ENCODE data around the gene ERBIN. TPM values are rescaled to one million over a fixed set of nuclear protein-coding genes. Genes with fewer than 3 reads are reported as not detected.
"Not testable (repeated sequence)": the region's sequence is repeated elsewhere in the genome, so short reads cannot be mapped to it uniquely, and the experiment has no call there.

Gene ERBIN
- polyA plus RNA-seq, 1 of the 3 experiments (the other 2 are of a cell fraction) = 10.3 TPM

DNA sequence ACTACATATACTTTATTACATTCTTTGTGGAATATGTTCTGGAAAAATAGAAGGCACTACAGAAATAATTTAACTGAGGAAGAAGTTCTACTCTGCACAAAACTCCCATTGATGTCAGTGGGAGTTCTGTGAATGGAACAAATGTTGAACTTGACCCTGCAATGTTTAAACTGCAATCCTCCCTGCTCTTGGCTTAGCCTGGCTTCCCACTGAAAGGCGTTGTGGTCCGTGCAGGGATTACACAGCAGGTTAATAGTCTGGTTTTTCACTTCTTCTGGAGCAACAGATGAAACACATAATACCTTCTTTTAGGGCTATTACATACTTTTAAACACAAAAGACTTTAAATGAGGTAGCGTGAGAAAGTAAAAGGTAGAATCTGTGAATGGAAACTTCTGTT lies 12.9 kb upstream of the ERBIN start (continued):
- TF ChIP-seq, protein P1, sequence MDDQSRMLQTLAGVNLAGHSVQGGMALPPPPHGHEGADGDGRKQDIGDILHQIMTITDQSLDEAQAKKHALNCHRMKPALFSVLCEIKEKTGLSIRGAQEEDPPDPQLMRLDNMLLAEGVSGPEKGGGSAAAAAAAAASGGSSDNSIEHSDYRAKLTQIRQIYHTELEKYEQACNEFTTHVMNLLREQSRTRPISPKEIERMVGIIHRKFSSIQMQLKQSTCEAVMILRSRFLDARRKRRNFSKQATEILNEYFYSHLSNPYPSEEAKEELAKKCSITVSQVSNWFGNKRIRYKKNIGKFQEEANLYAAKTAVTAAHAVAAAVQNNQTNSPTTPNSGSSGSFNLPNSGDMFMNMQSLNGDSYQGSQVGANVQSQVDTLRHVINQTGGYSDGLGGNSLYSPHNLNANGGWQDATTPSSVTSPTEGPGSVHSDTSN (IDR thresholded peaks at IDR 0.05) = no peak

DNA sequence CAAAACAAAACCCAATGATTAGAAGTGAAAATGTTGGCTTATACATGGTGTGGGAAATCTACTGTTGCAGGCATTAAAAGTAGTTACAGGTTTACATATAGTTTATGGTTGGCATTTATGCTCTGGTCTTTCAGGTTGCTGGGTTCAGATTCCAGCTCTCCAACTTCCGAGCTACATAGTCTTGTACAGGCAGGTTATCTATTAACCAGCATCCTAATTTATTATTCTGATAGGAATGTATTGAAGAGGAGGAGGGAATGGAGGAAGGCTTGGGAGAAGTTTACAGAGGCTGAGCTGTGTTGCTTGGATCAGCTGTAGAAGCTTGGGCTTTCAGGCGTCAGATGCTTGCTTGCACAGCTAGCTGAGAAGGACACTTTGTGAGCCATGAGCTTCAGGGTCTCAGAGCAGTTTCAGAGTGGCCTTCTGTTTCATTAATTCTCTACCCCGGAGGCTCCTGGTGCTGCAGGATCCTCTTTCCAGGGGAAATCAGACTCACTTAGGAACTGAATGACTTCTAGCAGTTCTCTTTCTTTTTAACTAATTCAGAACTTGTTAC lies 11.7 kb upstream of the ERBIN start:
- H4K20me1 ChIP-seq (ENCODE audit: insufficient read depth) = no peaks in the 10 kb centered on the region
- no peaks in the 10 kb centered on the region for H3F3A ChIP-seq (replicated peaks; ENCODE audit: insufficient read depth)
- no peak overlapping the region for H3K4me3 ChIP-seq (ENCODE audit: low read depth in 2 of 2, low read length in 1 of 2)
- H3K9ac ChIP-seq = no peak overlapping the region
- H3K4me2 ChIP-seq = no peak overlapping the region
- H3K9me2 ChIP-seq = no peaks in the 10 kb centered on the region
- H2AFZ ChIP-seq (ENCODE audit: low read depth) = no peak overlapping the region
- no peak for DNase-seq
- H3K27ac ChIP-seq (ENCODE audit: low read depth in 2 of 2, low read length in 1 of 2) = no peak overlapping the region
- no peak for TF ChIP-seq RXRA (IDR thresholded peaks at IDR 0.05; ENCODE audit: borderline replicate concordance, low read depth)
- no peak for TF ChIP-seq IRF3 (IDR thresholded peaks at IDR 0.05; ENCODE audit: low read depth, low read length)
- no peak for TF ChIP-seq YY1 (IDR thresholded peaks at IDR 0.05; ENCODE audit: low read depth)
- TF ChIP-seq EZH2phosphoT487 (IDR thresholded peaks at IDR 0.05; ENCODE audit: borderline replicate concordance, low read depth) = no peak
- TF ChIP-seq TAF1 (IDR thresholded peaks at IDR 0.05; ENCODE audit: borderline replicate concordance, low read depth, low read length) = no peak
- no peak for TF ChIP-seq EP300 (IDR thresholded peaks at IDR 0.05; ENCODE audit: borderline replicate concordance in 1 of 2, low read depth in 1 of 2, low read length in 1 of 2)
- TF ChIP-seq FOXJ3 (CRISPR knock-in tag; IDR thresholded peaks at IDR 0.05) = no peak
- TF ChIP-seq RFX5 (IDR thresholded peaks at IDR 0.05; ENCODE audit: low read length) = no peak
- no peak for TF ChIP-seq RAD21 (IDR thresholded peaks at IDR 0.05; ENCODE audit: low read length)
- no peak for TF ChIP-seq NFIC (IDR thresholded peaks at IDR 0.05; ENCODE audit: borderline replicate concordance)
- no peak for TF ChIP-seq TCF12 (IDR thresholded peaks at IDR 0.05)
- TF ChIP-seq GATA2 (CRISPR knock-in tag; IDR thresholded peaks at IDR 0.05) = no peak
- TF ChIP-seq, protein P1 (IDR thresholded peaks at IDR 0.05) = no peak
- no peak for TF ChIP-seq MEF2A (IDR thresholded peaks at IDR 0.05; ENCODE audit: borderline replicate concordance, low read depth)
- TF ChIP-seq GABPA (IDR thresholded peaks at IDR 0.05; ENCODE audit: low read depth) = no peak
- TF ChIP-seq CHD2 (IDR thresholded peaks at IDR 0.05; ENCODE audit: low read length, partially characterized antibody) = no peak
- TF ChIP-seq USF2 (IDR thresholded peaks at IDR 0.05; ENCODE audit: borderline replicate concordance, low read depth, low read length) = no peak
- WGBS (ENCODE audit: low lambda C conversion rate) = 72% methylated on average over 3 of the region's 3 CpGs
- POLR2A ChIA-PET = no interaction called here
- no peaks in the 10 kb centered on the region for H3K9me3 ChIP-seq
- no peaks in the 10 kb centered on the region for H3K36me3 ChIP-seq (replicated peaks in 1 of 2; ENCODE audit: control insufficient read depth in 1 of 2, insufficient read depth in 2 of 2, low read length in 1 of 2)
- no peaks in the 10 kb centered on the region for H3K79me2 ChIP-seq (ENCODE audit: insufficient read depth)
- H3K4me1 ChIP-seq (ENCODE audit: control insufficient read depth in 1 of 2, insufficient read depth in 2 of 2, low read depth in 1 of 2, low read length in 1 of 2) = no peaks in the 10 kb centered on the region
- no peaks in the 10 kb centered on the region for H3K27me3 ChIP-seq (ENCODE audit: insufficient read depth)
- CTCF ChIA-PET = interaction anchor here (1.3 kb wide), 2 partner anchors 11 to 139 kb away, joined by 3 read pairs; no protein-coding TSS in a partner anchor

- H3K4me3 ChIP-seq (ENCODE audit: low read depth in 2 of 2, low read length in 1 of 2); H3K9ac ChIP-seq; H3F3A ChIP-seq (replicated peaks; ENCODE audit: insufficient read depth); H3K27ac ChIP-seq (ENCODE audit: low read depth in 2 of 2, low read length in 1 of 2); H3K4me2 ChIP-seq; H3K79me2 ChIP-seq (ENCODE audit: insufficient read depth); H3K4me1 ChIP-seq (ENCODE audit: control insufficient read depth in 1 of 2, insufficient read depth in 2 of 2, low read depth in 1 of 2, low read length in 1 of 2); H4K20me1 ChIP-seq (ENCODE audit: insufficient read depth); H2AFZ ChIP-seq (ENCODE audit: low read depth); POLR2A ChIA-PET; H3K27me3 ChIP-seq (ENCODE audit: insufficient read depth); H3K36me3 ChIP-seq (replicated peaks in 1 of 2; ENCODE audit: control insufficient read depth in 1 of 2, insufficient read depth in 2 of 2, low read length in 1 of 2); H3K9me3 ChIP-seq; H3K9me2 ChIP-seq; DNase-seq: not testable (repeated sequence)
- 88% methylated on average over 6 of the region's 6 CpGs for WGBS (ENCODE audit: low lambda C conversion rate)
- CTCF ChIA-PET = interaction anchor here (1.3 kb wide), 1 partner anchor 140 kb away, joined by 3 read pairs; no protein-coding TSS in a partner anchor
These were observed 10.7 kb upstream of the ERBIN start for GRCh38 chr5:65915661-65916060.

Data from SK-N-SH (cell line).